ENCODE data around the gene B4GALT5.
A peak's percentile ranks its signal among the peaks of the same experiment; 100 is the strongest.
"Not testable (repeated sequence)": the region's sequence is repeated elsewhere in the genome, so short reads cannot be mapped to it uniquely, and the experiment has no call there.

The B4GALT5 gene

DNA sequence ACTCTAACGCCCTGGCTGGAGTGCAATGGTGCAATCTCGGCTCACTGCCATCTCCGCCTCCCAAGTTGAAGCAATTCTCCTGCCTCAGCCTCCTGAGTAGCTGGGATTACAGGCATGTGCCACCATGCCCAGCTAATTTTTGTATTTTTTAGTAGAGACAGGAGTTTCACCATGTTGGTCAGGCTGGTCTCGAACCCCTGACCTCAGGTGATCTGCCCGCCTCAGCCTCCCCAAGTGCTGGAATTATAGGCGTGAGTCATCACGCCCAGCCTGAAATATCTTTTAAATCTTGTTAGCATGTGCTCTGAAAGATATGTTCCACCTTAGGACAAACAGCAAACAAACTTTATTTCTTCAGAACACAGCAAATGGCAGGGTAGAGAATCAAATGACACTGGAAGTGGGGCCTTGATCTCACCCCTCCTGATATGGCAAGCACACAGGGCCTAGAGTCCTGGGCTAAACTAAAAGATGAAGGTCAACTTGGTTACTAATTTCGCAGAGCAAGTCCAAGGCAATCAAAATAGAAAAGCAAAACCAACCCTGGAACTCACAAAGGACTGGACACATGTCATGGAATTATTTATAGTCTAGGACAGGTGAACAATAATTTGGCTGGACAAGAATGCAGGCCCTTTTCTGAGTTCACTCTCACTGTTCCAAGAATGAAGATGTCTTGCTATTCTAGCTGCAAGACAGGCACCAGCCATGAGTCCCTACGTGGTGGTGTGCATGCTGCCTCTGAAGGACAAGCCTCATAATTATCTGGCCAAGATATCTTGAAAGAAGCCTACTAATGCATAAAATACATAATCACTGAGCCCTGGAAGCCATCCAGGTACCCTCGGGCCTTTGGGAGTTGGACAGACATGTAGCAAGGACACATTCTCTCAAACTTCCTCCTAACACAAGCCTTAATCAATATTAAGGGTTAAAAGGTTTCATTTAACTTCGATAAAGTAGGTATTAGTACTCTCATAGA is 35.6 kb downstream of the B4GALT5 start:
- no peak for DNase-seq

DNA sequence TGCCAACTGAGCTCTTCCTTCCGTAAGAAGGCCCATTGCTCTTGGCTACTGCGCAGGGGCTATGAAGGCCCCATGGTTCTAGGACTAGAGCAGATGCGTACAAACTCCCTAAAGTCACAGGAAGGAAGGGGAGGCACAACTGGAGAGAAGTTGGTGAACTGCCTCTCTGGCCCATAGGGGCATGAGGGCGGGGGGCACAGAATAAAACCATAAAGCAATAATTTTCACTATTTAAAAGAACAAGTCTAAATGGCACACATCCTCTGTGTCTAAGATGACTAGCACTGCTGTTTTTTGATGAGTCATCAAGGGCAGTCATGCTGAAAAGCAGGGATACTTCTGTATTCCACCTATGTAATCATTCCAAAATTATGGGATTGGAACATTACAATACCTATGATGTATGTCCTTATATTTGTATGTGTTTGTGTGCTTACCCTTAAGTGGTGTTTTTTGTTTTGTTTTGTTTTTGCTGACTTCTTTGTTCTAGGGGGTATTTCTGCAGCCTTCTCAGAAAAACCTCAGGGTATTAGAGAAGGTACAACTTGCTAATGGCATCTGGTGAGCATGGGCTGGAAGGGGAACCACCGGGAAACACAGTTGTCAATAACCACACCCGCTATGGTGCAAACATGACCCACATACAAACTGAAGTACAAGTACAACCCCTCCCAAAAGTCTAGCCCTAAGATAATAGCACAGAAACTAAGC is 36.9 kb downstream of the B4GALT5 start:
- peak; percentile 59 for DNase-seq

DNA sequence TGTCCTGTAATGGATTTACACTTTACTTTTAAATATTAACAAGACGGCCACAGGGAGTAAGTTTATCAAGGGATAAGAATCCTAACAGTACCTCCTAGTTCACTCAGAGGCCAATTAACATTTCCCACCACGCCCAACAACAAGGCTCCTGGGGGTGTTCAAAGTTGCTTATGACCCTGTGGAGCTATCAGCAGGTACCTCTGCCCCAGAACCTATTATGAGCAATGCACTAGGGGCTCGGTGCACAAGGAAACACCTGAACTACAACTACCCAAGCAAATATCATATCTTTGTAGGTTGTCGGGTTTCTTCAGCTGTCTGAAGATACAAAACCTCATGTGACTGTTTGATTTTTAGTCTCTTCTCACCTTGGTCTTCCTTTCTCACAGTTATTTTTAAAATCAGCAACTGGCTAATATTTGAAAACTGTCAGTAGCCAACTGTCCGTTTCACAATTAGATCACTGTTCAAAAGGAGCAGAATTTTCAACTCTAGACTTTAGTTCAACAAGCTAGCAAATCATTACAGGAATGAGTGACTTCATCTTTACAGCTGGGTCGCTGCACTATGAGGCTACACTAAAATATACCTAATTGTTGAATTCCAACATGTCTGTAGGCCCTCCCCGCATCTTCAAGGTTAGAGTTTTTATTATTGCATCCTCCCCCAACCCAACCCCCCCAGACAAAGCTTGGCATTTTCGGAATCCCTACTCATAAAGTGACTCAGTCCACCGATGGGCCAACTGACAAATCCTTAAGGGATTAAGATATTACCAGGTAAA is 38.1 kb downstream of the B4GALT5 start:
- DNase-seq: no peak

DNA sequence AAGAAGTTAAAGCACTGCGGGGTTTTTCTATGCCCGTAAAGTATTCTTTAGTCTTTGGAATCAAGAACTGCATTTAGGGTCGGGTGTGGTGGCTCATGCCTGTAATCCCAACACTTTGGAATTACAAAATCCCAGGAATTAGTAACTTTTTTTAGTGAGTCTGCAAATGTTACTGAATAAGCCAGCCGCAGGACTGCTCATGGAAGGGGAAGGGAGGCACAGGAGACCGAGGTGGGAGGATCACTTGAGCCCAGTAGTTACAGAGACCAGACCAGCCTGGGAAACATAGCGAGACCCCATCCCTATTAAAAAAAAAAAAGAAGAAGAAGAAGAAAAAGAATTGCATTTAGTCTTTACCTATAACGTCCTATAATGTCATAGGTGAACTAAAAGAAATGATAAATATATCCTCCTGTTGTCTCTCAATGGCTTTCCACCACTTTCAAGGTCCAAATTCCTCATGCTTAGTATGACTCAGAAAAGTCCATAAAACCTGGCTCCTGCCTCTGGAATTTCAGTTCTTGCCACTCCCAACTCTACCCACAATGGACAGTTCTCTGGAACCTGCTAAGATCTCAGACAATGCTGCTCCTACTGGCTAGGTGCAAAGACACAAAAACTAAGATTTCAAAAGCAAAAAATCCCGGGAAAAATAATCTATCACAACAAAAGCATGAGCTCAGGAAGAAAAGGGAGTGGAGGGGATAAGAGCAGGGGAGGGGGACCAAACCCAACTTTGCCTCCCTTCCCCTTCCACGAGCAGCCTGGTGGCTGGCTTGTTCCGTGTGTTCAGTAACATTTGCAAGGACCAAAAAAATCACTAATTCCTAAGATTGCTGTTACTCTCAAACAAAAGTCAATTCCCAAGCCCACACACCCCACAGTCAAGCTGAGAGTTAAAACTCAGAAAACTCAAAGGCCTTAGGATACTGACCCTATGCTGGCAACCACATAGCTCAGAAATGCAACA is 39.0 kb downstream of the B4GALT5 start:
- DNase-seq: no peak

DNA sequence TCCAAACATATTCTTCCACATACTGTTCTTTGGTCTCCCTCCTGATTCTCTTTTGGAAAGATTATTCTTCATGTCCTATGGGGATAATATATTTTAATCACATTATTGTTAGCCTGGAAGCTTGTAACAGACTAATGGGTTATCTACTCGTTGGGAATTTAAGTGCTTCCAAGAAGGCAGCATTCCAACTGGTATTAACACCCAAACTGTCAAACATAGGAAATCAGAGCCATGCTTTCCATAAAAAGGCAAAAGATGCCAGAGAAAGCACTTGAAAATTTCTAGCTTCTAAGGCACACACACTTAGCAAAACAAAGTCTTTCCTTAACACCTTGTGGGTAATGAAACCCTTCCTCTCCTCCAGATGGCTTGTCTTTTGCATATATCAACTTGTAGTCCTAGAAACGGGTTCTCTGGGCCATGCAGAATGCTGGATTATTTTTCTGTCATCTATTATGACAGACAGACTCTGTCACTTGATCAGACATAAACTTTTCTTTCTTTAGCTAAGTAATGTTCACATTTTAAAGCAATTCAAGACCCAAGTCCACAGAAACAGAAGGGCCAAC is 41.5 kb downstream of the B4GALT5 start:
- no peak for DNase-seq

DNA sequence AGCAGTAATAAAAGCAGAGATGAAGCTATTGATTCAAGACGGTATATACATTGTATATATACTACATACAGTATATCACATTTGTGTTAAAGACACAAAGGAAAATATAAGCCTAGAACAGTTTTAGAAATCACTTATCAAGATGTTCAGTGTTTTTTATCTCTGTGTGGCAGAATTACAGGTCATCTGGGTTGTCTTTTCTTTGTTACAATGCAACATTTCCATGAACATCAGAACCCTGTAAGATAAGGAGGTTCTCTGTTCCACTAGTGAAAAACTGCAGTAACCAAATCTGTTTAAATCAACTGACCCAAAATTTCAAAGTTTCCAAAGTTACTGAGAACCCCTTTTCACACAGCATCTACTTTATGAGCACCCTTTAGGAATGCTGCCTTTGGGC is 42.2 kb downstream of the B4GALT5 start:
- no peak for DNase-seq

DNA sequence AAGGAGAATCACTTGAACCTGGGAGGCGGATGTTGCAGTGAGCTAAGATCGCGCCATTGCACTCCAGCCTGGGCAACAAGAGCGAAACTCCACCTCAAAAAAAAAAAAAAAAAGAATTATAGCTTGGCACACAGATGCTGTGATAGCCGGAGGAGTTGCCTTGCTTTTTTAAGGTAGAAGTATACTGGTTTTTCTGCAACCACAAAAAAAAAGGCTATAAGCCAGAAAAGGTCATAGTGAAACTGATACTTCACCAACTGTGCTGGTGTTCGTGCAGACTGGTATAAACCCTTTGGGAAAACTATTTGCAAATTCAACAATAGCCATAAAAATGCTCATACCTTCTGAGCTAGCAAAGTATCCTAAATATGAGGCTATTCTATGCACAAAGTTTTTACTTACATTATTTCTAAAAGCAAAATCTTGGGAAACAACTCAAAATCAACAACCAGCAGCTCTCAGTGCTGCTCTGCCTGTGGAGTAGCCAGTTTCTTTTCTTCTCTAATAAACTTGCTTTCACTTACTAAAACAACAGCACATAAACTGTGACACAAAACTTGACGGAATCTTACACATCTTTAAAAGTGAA is 44.0 kb downstream of the B4GALT5 start:
- peak; percentile 51 for DNase-seq

DNA sequence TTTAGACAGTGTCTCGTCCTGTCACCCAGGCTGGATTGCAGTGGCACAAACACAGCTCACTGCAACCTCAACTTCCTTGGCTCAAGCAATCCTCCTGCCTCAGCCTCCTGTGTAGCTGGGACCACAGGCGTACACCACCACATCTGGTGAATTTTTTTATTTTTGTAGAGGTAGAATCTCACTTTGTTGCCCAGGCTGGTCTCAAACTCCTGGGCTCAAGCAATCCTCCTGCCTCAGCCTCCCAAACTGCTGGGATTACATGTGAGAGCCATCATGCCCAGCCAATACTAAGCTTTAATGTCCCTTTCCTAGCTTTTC is 44.8 kb downstream of the B4GALT5 start:
- DNase-seq: not testable (repeated sequence)

DNA sequence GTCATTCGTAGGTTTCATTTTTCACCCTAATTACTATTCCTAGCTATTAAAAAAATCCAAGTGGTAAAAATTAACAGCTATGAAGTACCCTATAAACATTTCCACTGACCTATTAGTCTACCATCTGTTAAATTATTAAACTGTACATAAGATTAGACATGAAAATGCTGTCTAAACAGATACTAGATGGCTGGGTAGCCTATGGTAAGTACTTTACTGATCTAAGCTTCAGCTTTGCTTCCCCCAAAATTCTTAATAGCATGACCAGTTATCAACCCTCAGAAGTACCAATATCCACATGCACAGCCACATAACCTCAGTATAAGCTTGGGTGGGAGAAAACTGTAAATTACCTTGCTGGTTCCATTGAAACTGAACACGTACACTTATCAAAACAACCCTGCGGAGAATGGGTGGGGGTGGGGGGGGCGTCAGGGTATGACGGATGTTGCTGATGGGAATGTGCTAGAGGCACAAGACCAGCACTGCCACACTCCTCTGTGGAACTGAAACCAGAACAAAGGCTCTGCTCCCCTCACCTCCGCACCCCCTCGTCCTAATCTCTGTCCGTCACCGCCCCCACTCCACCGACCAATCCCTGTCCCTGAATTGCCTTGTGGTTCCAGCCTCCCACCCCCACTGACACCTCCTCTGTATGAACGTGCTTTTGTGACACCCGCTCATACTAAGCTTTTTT is 45.3 kb downstream of the B4GALT5 start:
- peak; percentile 77 for DNase-seq

DNA sequence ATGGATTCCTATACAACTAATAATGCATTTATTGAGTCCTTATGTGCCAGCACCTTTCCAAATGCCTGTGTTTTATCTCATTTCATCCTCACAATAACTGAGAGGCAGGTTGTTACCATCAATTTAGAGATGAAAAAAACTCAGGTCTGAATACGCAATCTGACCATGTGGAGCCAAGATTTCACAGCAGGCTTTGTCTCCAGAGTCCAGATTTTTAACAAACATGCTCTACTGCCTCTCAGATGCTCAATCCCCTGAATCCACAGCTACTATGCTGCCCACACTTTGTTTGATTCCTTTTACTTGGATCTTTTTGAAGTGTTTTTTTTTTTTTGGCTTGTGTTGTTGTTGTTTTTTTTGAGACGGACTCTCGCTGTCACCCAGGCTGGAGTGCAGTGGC is 46.8 kb downstream of the B4GALT5 start:
- no peak for DNase-seq

DNA sequence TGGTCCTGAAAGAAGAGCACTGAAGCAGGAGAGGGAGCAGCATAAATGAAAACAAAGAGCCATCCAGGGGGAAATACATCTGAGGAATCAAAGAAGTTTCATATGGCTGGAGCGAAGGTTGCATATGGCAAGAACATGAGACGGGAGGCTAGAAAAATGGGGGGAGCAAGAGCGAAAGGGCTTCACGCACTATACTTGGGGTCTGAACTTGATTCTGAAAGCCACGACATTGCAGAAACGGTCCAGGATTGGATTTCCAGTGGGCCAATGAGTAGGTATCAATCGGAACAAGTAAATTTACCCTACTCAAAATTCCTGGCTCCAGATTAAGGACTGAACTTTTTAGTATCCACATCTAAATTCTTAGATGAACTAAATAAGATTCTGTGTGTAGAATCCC is 47.9 kb downstream of the B4GALT5 start:
- DNase-seq: no peak

DNA sequence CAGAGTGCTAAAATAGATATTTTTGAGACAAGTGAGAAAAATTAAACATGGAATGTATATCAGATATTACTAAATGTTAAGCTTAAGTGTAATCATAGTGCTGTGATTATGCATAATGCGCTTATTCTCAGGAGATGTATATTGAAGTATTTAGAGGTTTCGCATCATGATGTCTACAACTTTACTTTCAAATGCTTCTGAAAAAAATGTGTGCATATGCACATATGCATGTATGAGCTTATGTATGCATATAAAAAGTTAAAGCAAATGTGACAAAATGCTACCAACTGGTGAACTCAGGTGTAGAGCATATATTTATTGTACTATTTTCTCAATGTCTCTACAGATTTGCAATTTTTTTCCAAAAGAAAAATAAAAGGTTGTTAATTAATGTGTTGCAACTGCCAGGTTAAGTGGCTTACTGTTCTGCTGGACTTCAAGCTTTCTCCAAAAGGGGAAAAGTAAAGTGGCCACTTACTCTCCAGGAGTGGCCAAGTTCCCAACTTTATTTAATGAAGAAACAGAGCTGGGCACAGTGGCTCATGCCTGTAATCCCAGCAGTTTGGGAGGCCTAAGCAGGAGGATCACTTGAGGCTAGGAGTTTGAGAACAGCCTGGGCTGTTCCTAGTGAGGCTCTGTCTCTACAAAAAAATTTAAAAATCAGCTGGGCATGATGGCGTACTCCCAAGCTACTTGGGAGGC is 48.9 kb downstream of the B4GALT5 start:
- DNase-seq: no peak

DNA sequence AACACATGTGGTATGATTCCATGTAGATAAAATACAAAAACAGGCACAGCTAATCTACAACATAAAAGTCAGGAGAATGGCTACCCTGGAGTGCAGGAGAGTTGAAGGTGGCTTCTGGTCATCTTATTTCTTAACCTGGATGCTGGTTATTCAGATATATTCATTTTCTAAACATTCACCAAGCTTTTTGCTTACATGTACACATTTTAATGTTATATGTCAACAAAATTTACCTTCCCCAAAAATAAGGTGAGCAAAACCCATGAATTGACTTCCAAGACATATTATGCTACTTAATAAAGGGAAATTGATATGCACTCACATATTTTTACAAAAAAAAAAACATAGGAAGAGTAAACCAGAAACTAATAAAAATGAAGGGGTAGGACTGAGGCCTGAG is 50.6 kb downstream of the B4GALT5 start:
- no peak for DNase-seq

DNA sequence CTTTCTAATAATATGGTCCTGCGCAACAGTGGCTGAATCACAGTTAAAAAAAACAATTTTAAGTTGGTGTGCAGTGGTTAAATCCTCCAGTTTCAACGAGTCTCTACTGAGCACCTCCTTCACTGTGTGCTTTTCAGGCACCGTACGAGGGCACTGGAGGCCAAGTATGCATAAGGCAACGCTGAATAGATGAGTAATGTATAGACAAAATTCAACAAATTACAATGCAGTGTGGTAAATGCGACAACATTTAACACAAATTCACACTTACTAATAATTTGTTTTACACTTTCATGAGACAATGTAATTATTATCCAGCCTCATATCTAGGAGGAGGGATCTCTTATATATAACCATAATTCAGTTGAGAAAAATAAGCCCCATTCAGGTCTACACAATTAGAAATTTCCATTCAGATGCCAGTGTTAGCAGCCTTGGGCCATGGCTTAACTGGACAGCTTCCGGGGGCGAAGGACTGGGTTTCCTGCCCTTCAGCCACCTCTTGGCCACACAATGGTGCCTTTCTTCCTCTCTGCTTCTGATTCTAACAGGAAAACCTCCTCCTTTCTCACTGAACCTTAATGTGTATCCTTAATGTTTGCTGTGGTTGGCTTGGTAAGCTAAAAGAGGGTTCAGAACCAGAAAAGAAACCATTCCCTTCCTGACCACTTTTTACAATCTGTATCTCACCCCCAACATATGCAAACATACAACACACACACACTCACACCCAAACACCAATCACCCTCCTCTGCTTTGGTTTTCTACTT is 51.9 kb downstream of the B4GALT5 start:
- no peak for DNase-seq

DNA sequence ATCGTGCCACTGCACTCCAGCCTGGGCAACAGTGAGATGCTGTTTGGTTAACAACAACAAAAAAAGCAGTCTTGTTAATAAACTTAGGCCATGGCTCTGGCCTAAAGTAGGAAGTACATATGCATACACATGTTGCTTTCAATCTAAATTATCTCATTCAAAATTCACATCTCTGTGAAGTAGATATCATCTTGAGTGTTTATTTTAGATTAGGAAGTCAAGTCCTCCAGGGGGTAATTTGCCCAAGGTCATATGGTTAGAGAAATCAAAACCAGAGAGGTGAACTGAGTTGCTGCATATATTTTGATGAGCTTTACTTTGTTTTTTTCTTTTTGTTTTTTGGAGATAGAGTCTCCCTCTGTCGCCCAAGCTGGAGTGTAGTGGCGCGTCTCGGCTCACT is 52.8 kb downstream of the B4GALT5 start:
- no peak for DNase-seq

DNA sequence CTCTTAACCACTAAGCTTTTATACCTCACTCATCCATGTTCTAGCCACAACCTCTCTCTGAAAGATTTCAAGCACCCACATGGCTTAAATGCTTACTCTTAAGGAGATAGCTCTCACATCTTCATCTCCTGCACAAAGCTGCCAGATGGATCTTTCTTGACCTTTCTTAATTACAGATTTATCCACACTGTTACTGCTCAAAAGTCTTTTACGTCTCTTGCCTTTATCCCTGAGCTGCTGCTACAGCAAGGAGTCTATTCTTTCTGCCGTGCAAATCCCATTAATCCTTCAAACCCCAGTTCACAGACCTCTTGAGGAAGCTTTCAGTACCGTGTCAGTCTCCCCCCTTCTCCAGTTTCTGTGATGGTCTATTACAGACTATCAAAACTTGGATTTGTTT is 54.6 kb downstream of the B4GALT5 start:
- no peak for DNase-seq

DNA sequence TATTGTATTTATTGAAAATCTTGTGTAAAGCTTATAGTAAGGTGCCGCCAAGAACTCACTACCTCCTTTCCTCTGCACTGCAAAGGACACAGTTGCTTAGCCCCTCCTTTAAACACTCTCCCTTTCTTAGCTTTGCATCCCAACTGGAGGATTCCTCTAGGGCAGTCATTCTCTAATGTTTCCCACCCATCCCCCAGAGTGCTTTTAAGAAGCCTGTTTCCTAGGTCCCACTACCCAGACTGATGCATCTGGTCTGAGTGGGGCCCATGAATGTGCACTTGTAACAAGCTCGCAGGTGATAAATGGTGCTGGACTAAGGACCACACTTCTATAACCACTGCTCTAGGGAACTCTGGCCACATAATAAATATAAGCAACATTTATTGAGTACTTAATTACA is 55.2 kb downstream of the B4GALT5 start:
- DNase-seq: no peak

DNA sequence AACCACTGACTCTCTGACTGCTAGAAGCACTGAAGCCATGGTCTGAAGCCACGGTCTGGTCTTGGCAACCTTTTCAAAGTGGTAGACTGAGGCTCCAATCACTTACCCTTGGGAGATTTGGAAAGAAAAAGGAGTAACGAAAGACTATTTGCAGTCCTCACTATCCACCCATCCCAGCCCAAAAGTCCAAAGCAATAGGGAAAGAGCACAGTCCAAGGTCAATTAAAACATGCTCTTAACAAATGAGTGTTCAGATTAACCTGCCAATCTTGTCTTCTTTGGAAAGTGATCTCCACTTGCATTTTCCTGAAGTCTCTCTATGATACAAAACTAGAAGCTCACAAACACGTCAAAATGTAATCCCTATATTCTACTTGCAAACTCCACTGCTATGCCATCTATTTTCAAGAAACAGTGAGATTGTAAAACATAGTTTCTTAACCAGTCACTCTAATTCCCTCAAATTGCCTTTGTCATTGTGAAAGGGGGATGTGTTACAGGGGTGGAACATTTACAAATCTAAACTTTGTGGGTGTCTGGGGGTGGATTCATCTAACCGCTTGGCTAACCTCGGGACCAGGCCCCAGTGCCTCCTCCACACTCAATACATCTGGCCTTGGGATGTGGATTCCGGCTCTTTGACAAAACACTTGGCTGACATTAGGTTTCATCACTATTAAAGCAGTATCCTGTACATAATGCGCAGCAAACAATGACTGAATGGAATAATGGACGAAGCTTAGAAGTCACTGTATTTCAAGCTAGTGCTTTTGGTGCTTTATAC is 56.4 kb downstream of the B4GALT5 start:
- DNase-seq: no peak
